Fibroblast of peridontal ligament (primary cell): ENCODE measurements around the gene PLCG2.
"Not testable (repeated sequence)": the region's sequence is repeated elsewhere in the genome, so short reads cannot be mapped to it uniquely, and the experiment has no call there.

Experiments
- DNase-seq: peaks from one replicate; pipeline ENCODE4 v3.0.0-alpha.2; 2010; ENCODE audit errors: extremely low read depth

Gene PLCG2

GRCh38 chr16:81877490-81877889 lies 98.4 kb downstream of the PLCG2 start:
- not testable (repeated sequence) for DNase-seq

GRCh38 chr16:81878529-81878928 lies 99.4 kb downstream of the PLCG2 start:
- DNase-seq, result no peak

GRCh38 chr16:81879625-81880024 lies 100.5 kb downstream of the PLCG2 start:
- no peak for DNase-seq

GRCh38 chr16:81880816-81881215 lies 101.7 kb downstream of the PLCG2 start:
- no peak for DNase-seq

- no peak for DNase-seq
Measured at GRCh38 chr16:81881228-81881627, 102.1 kb downstream of the PLCG2 start.

- DNase-seq, result no peak
Measured at GRCh38 chr16:81882559-81882958, 103.5 kb downstream of the PLCG2 start.

- DNase-seq, result no peak
Measured at GRCh38 chr16:81883235-81883634, 104.1 kb downstream of the PLCG2 start.

- peak; percentile 6 for DNase-seq
Measured at GRCh38 chr16:81885976-81886586, 107.0 kb downstream of the PLCG2 start.

GRCh38 chr16:81888520-81889394 lies 109.7 kb downstream of the PLCG2 start:
- no peak for DNase-seq

- no peak for DNase-seq
Measured at GRCh38 chr16:81891736-81892364, 112.8 kb downstream of the PLCG2 start.

GRCh38 chr16:81894592-81894991 lies 115.5 kb downstream of the PLCG2 start:
- DNase-seq, result no peak

- DNase-seq, result no peak
Measured at GRCh38 chr16:81896902-81897301, 117.8 kb downstream of the PLCG2 start.

GRCh38 chr16:81899601-81900000 lies 120.5 kb downstream of the PLCG2 start:
- DNase-seq, result no peak

- DNase-seq, result no peak
Measured at GRCh38 chr16:81900014-81900413, 120.9 kb downstream of the PLCG2 start.

GRCh38 chr16:81900456-81900855 lies 121.4 kb downstream of the PLCG2 start:
- DNase-seq, result no peak

GRCh38 chr16:81901484-81901883 lies 122.4 kb downstream of the PLCG2 start:
- no peak for DNase-seq

- DNase-seq, result no peak
Measured at GRCh38 chr16:81902025-81902424, 122.9 kb downstream of the PLCG2 start.

- no peak for DNase-seq
Measured at GRCh38 chr16:81904320-81904719, 125.2 kb downstream of the PLCG2 start.

GRCh38 chr16:81905277-81905676 lies 126.2 kb downstream of the PLCG2 start:
- no peak for DNase-seq

GRCh38 chr16:81907681-81908080 lies 128.6 kb downstream of the PLCG2 start:
- no peak for DNase-seq

- DNase-seq, result no peak
Measured at GRCh38 chr16:81908466-81909262, 129.6 kb downstream of the PLCG2 start.

- DNase-seq, result no peak
Measured at GRCh38 chr16:81910366-81910885, 131.3 kb downstream of the PLCG2 start.
